ENCODE measurements around the gene PGAP6.

Gene PGAP6

DNA sequence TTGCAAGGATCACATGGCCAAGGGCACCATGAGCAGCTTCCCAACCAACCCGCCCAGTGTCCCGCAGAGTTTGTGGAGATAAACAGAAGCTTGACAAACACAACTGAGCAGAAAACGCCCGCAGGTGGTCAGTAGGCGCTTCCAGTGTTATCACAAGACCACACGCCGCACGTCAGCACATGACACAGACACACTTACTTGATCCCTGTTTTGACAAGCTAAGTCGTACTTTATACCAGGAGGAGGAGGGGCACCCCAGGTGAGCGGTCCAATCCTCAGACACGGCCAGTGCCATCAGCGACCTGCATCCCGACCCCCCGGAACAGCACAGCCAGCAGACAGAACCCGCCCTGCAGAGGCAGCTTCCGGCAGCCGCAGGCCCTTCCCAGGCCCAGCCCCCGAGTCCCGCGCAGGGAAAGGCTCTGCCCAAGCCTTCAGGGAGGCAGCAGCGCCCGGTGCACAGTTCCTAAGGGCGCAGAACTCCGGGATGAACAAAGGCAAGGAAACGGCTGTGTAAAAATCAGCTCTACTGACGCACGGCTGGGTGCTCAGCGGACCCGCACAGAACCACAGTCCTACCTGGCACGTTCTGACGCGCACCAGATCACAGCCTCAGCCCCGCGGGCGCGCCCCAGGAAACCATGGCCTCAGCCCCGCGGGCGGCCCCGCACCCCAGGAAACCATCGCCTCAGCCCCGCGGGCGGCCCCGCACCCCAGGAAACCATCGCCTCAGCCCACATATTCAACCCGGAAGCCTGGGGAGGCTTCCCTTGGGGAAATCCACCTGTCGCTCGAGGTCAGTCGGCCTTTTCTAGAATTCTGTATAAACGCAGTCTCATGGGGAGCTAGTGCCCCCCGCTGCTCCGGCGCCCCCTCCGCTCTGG is 57.1 kb downstream of the PGAP6 start:
- no peak for DNase-seq (ENCODE audit: low read depth)

DNA sequence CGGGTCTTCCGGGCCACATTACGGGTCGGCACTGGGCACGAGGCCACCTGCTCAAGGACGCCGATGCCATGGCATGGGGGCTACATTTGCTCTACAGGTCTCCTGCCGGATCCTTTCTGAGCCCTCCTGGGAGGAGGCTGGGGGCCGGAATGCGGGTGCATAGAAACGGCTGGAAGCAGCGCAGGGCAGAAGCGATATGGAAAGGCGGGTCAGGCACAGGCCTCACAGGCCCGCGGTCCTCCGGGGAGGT is 57.7 kb downstream of the PGAP6 start:
- DNase-seq (ENCODE audit: low read depth) = no peak

DNA sequence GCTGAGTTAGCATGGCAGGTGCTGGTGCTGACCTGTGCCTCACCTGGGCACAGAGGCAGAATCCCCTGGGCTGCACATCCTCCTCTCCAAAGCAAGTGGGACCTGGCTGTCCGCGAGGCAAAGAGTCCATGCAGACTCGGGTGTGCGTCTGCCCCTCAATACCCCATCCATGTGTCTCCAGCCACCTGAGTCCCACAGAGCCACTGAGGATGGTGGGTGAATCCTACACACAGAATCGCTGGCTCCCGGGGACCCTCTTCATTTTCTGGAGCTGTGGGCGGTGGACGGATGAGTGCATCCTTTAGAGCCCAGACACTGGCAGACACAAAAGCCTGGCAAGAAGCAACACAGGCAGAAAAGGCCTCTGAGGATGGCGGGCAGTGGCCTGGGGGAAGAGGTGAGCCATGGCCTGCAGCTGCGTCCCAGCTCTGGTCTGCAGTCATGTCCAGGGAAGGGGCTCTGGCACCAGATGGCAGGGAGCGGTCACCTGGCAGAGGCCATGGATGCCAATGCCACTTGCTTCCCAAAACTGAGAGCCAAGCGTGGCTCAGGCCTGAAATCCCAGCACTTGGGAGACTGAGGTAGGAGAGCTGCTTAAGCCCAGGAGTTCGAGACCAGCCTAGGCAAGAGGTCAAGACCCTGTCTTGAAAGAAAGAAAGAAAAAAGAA is 59.2 kb downstream of the PGAP6 start:
- no peak for DNase-seq (ENCODE audit: low read depth)

DNA sequence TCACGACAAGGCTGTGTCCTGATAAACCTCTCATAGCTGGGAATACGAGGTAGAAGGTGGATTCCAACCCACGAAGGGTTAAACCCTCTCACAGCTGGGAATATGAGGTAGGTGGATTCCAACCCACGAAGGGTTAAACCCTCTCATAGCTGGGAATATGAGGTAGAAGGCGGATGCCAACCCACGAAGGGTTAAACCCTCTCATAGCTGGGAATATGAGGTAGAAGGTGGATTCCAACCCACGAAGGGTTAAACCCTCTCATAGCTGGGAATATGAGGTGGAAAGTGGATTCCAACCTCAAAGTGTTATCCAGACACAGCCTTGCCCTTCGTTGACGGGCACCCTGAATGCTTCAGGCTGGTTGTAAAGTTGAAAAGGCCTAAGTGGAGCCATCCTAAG is 60.2 kb downstream of the PGAP6 start:
- no peak for DNase-seq (ENCODE audit: low read depth)

Data from GM04503 (cell line).